Inflammatory macrophage treated with lipopolysaccharide for 4 hours (primary cell): ENCODE data around the gene EPHA2.
"Not testable (repeated sequence)": the region's sequence is repeated elsewhere in the genome, so short reads cannot be mapped to it uniquely, and the experiment has no call there.

Source experiments
- DNase-seq: peaks from one replicate; pipeline ENCODE4 v3.0.0-alpha.2; 2020

Gene EPHA2

GRCh38 chr1:16183765-16184556 is 28.1 kb upstream of the EPHA2 start:
- no peak for DNase-seq

GRCh38 chr1:16183179-16183578 is 27.3 kb upstream of the EPHA2 start:
- DNase-seq: peak; percentile 33

- no peak for DNase-seq
These were observed 26.2 kb upstream of the EPHA2 start for GRCh38 chr1:16181887-16182719.

- no peak for DNase-seq
These were observed 24.5 kb upstream of the EPHA2 start for GRCh38 chr1:16180291-16180824.

- DNase-seq: no peak
These were observed 23.0 kb upstream of the EPHA2 start for GRCh38 chr1:16178596-16179497.

GRCh38 chr1:16177306-16177705 is 21.4 kb upstream of the EPHA2 start:
- DNase-seq: no peak

- no peak for DNase-seq
These were observed 20.8 kb upstream of the EPHA2 start for GRCh38 chr1:16176653-16177052.

GRCh38 chr1:16175610-16176553 is 20.0 kb upstream of the EPHA2 start:
- DNase-seq: no peak

- no peak for DNase-seq
These were observed 19.2 kb upstream of the EPHA2 start for GRCh38 chr1:16174886-16175598.

GRCh38 chr1:16174261-16174868 is 18.5 kb upstream of the EPHA2 start:
- DNase-seq: no peak

- DNase-seq: no peak
These were observed 17.8 kb upstream of the EPHA2 start for GRCh38 chr1:16173447-16174260.

- DNase-seq: peak; percentile 82
These were observed 17.1 kb upstream of the EPHA2 start for GRCh38 chr1:16172964-16173446.

GRCh38 chr1:16172218-16172830 is 16.5 kb upstream of the EPHA2 start:
- DNase-seq: no peak

GRCh38 chr1:16171314-16172151 is 15.7 kb upstream of the EPHA2 start:
- no peak for DNase-seq

GRCh38 chr1:16170283-16170673 is 14.4 kb upstream of the EPHA2 start:
- no peak for DNase-seq

GRCh38 chr1:16168622-16169360 is 12.9 kb upstream of the EPHA2 start:
- DNase-seq: no peak

GRCh38 chr1:16168144-16168495 is 12.3 kb upstream of the EPHA2 start:
- DNase-seq: not testable (repeated sequence)
